NCI-H2081 treated with DMSO at 0.1 percent for 48 hours (cell line): ENCODE results near the gene CCDC60.

Experiments
- DNase-seq: peaks from one replicate; lab custom pipeline; 2025; lab: John Stamatoyannopoulos, UW

Gene CCDC60

DNA sequence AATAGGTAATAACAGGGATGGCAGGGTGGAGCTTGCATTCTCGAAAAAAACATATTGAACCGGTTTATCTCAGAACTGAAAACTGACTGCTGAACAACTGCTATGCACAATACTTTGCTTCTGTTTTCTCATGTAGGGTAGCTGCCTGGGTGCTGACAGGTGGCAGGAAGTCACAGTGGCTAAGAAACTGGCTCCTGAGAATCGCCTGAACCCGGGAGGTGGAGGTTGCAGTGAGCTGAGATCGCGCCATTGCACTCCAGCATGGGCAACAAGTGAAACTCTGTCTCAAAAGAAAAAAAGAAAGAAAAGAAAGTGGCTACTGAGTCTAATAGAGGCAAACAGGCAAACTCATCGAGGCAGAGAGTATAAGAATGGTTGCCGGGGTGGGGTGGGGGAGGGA, 113.1 kb downstream of the CCDC60 start:
- no peak for DNase-seq

DNA sequence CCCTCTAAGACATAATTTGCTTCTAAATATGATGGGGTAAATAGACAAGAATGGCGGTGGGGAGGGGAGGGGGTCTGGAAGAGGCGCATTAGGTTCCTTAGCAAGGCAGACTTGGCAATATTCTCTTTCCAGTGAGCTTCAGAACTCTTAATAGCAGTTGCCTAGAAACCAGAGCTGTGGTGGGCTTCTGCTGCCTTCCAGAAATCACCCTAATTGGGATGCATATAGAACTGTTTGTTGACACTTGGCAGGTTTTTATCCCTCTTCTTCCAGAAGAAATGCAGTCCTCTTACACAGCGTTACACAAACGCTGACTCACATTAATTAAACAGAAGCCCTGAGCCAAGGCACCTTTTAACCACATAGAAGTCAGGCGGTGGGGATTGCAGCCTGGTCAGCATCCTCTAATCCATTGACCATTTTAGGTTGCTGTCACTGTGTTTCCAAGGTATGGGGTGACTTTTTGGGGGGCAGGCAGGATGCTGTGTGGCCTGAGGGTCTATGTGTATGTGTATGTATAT, 114.1 kb downstream of the CCDC60 start:
- DNase-seq: no peak

GRCh38 chr12:119450771-119451170, 116.2 kb downstream of the CCDC60 start:
- DNase-seq: no peak

- no peak for DNase-seq
Observed at GRCh38 chr12:119456824-119457223, 122.3 kb downstream of the CCDC60 start.

- DNase-seq: no peak
Observed at GRCh38 chr12:119457271-119457670, 122.7 kb downstream of the CCDC60 start.

DNA sequence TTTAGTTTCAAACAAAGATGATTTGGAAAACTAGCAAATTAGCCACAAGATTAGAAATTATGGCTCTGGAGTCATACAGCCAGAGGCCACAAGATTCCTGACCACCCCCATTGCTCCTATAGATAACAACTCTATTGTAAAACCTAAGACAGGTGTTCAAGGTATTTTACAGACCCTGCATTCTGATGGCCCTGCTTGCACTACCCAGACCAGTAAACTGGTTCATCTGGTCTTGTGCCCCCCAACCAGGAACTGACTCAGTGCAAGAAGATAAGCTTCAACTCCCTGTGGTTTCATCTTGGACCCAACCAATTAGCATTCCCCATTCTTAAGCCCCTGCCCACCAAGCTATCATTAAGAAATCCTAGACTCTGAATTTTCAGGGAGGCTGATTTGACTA, 125.0 kb downstream of the CCDC60 start:
- no peak for DNase-seq

DNA sequence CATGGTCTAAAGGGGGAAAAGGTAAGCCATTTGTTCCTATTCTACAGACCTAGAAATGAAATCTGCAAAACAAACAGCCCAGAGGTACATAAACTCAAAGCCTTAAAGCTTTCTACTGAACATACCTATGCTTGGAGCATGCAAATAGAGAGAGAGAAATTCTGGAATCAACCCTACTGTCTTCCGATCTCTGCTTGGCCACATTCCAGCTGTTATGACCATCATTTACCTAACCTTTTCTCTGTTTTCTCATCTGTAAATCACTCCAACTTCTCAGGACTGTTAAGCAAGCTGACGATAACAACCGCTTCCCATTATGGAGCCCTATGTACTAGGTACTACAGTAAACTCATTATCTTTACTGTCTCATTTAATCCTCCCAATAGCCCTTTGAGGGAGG, 126.3 kb downstream of the CCDC60 start:
- DNase-seq: no peak

GRCh38 chr12:119461636-119462214, 127.2 kb downstream of the CCDC60 start:
- DNase-seq: no peak

DNA sequence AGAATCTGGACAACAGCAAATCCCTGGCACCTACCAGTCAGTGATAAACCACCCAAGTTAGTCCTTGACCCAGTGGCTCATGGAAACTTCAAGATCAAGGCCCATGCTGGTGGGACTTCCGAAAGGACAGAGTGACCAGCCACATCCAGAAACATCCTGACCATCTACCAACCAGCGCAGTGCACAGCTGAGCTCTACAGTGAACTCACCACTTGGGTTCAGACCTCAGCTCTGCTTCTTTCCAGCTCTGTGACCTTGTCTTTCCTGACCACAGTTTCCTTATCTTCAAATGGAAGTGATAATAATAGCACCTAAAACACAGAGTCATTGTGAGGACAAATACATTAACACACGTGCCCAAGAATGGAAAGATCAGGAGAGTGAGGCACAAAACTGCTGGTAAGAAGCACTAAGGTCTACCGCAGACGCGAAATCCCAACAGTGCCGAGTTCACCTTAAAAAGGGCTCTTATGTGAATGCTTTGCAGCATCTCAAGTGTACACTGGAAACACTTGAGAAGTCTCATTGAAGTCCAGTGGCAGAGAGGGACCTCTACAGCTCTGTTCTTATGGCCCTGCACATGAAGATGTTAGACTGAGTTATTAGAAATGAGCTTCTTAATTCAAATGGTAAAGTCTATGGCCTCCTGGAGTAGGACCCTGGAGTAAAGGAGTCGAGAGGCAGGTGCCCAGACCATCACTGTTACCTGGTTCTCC, 128.8 kb downstream of the CCDC60 start:
- DNase-seq: no peak

DNA sequence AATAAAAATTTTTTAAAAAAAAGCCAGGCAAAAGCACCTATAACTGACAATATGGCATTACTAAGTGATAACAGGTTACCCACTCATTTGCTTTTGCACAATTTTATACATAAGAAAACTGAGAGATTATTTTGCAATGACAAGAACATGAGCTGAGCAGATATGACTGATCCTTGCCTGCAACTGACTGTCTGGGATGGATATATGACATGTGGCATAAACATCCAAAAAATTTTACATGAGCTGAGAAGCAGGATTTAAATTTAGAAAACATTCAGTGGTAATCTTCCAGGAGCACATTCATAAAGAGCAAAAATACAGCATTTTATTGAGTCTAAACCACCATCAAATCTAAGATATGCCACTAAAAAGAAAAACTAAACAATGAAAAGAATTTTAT, 133.8 kb downstream of the CCDC60 start:
- no peak for DNase-seq

- no peak for DNase-seq
Observed at GRCh38 chr12:119475650-119476049, 141.1 kb downstream of the CCDC60 start.

GRCh38 chr12:119476951-119477350, 142.4 kb downstream of the CCDC60 start:
- no peak for DNase-seq

DNA sequence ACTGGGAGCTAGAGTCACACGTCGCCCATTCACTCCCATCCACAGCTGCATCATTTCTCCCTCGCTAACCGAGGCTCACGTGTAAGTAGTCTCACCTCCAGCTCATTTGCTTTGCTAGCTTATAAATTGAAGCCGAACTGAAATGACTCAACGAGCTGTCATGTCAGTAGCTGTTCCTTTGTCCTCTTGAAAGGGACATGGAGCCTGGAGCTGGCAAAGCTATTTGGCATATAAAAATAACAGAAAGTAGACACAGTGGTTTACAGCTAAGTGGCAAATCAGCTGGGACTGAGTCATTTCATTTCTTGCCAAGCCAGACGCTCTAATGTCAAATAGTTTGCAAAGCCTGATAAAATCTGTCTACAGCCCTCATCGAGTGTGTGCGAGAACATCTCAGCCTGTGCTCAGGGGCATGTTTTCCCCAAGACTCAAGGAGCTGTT, 144.6 kb downstream of the CCDC60 start:
- no peak for DNase-seq

DNA sequence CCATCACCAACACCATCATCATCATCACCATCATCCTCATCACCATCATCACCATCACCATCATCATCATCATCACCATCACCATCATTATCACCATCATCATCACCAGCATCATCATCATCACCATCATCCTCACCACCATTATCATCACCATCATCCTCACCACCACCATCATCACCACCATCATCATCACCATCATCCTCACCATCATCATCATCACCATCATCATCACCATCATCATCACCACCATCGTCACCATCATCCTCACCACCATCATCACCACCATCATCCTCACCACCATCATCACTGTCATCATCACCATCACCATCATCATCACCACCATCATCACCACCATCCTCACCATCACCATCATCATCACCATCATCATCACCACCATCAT, 146.0 kb downstream of the CCDC60 start:
- DNase-seq: no peak

DNA sequence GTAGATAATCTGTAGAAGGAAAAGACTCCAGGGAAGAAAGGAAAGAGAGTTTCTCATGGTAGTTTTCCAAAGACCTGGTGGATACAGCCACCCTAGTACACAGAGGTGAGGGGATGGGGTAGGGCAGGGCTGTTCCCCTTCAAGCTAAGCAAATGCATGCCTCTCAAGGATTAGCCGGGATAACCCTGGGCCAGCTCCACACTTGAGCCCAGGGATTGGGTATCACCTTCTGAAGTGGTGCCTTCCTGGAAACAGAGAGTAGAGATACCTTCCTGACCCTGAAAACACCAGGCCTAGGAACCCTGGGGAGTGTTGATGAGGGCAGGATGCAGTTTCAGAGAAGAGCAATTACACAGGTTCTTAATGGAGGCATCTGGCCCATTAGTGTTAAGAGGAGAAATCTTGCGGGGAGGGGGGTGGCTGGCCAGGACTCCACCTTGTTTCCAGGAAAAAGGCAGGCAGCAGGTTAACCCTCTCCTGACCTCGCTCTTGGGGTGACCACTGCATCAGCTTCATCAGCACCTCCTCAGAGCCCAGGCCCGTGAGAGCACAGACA, 152.1 kb downstream of the CCDC60 start:
- DNase-seq: no peak

GRCh38 chr12:119491814-119492213, 157.3 kb downstream of the CCDC60 start:
- no peak for DNase-seq

GRCh38 chr12:119500209-119500608, 165.7 kb downstream of the CCDC60 start:
- no peak for DNase-seq

DNA sequence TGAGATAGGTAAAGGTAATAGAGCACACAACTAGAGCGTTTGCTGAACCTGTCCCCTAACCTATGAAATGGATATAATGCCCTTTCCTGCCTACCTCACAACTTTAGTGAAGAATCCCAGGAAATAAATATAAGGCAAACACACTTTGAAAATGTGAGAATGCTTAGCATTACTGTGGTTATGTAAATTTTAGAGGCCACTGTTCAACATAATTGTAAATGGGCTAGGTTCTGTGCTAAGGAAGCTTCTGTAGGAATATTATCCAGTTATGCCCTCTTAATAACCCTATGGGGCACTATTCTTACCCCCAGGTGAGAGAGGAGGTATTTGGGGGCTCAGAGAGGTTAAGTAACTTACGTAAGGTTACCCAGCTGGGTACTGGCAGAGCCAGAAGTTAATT, 166.5 kb downstream of the CCDC60 start:
- DNase-seq: no peak

- no peak for DNase-seq
Observed at GRCh38 chr12:119505001-119505400, 170.5 kb downstream of the CCDC60 start.

DNA sequence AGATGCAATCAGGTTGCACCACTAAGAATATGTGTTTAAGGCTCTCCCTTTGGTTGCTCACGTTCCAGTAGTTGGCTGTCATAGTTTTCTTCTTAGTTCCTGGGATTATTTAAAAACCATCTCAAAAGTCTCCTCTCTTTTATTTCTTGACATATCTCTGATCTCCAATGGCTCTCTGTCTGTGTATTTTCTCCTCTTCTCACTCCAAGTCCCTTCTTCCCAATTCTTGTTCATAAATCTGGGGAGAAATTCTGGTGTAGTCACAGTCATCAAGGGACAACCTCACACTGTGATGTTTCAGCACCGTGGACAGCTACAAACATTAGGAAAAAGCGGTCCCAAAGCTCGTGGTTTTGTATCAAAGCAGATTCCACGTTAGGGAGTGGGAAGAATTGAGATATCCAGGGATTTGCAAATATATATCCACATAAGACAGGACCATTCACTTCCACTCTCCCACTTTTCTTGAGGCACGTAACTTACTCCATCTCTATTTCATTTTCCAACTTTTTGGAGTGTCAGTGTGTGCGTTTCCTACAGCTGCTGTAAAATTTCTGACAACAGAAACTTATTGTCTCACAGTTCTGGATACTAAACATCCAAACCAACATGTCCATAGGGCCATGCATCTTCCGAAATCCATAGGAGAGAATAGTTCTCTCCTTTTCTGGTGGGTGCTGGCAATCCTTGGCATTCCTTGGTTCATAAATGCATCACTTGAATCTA, 178.4 kb downstream of the CCDC60 start:
- DNase-seq: no peak

DNA sequence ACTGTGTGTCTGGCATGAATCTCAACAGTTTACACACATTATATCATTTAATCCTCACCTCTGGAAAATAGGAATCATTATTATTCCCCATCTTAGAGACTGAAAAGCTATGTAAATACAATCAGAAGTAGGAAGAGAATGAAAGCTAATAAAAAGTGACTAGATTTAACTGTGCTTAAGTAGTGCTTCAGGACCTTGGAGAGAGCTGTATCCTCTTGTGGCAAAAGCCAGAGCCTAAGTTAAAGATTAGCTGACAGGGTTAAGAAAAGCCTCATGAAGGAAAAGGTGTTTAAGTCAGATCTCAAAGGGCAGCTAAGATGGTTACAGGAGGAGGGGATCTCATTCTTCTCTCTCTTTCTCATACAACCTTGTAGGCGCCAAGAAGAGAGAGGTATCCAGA, 193.7 kb downstream of the CCDC60 start:
- no peak for DNase-seq

GRCh38 chr12:119540476-119540875, 205.9 kb downstream of the CCDC60 start:
- no peak for DNase-seq
